Activated T-helper 17 cell treated with anti-CD3 and anti-CD28 coated beads, Interleukin-2, amount 50 U/mL, for 72 hours (primary cell): ENCODE data around the gene TMEM116. TPM values are rescaled to one million over a fixed set of nuclear protein-coding genes. Genes with fewer than 3 reads are reported as not detected.
A peak's percentile ranks its signal among the peaks of the same experiment; 100 is the strongest.
"Not testable (repeated sequence)": the region's sequence is repeated elsewhere in the genome, so short reads cannot be mapped to it uniquely, and the experiment has no call there.

Experiments
- ATAC-seq: fragments of 150-1000 bp; cut with Tn5 transposase; replicated peaks from 2 replicates; pipeline ENCODE4 v1.10.0; 2021; ENCODE audit warnings: mild to moderate bottlenecking, moderate library complexity
- H3K27ac Mint-ChIP-seq: one replicate; pipeline ENCODE4 v1.8.0; 2022; ENCODE audit warnings: mixed read lengths
- H3K27me3 Mint-ChIP-seq: one replicate; pipeline ENCODE4 v1.8.0; 2022; ENCODE audit warnings: mixed read lengths
- H3K36me3 Mint-ChIP-seq: one replicate; pipeline ENCODE4 v1.8.0; 2022; ENCODE audit warnings: low read depth, mild to moderate bottlenecking, mixed read lengths
- H3K4me1 Mint-ChIP-seq: one replicate; pipeline ENCODE4 v1.8.0; 2022; ENCODE audit warnings: mixed read lengths
- H3K4me3 Mint-ChIP-seq: one replicate; pipeline ENCODE4 v1.8.0; 2022; ENCODE audit warnings: mild to moderate bottlenecking, mixed read lengths
- H3K9me3 Mint-ChIP-seq: one replicate; pipeline ENCODE4 v1.8.0; 2022; ENCODE audit warnings: mixed read lengths
- total RNA-seq, 2 donors: library from RNA; stranded (reverse); gene quantifications; one replicate each; pipeline ENCODE4 v1.2.3, GENCODE V29; 2022

TMEM116 gene
- total RNA-seq: 10 to 100 TPM; 13.8 to 16.9 TPM

DNA sequence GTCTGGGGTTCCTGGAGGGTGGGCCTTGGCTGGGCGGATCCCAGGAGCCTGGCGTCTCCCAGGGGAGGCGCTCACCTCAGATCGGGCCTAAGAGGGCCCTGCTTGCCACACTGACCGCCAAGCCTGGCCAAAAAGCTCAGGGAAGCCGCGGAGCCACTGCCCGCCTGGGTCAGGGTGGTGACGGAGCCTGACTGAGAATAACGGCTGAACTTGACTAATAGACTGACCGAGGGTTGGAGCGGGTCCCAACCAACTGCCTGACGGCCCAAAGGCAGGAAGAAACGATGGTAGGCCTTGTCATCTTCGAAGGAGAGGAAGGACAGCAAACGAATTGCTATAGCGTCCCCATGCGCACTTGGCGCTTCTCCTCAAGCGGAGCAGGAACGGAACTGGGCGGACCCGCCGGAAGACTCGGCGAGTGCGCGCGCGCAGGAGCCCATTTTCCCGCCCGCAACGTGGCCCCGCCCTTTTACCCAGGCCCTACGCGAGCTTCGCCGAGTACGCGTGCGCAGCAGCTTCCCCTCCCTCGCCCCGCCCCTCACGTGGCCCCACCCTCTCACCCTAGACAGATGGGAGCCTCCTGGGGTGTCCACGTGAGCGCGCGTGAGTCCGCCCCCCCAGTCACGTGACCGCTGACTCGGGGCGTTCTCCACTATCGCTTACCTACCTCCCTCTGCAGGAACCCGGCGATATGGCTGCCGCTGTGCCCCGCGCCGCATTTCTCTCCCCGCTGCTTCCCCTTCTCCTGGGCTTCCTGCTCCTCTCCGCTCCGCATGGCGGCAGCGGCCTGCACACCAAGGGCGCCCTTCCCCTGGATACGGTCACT, at the start of gene TMEM116, which contains the start of gene ERP29:
Gene TMEM116, minus strand, starts transcription at position 391 of the 826 bp plus-strand sequence. CDS start 7,895 bp downstream, outside the sequence.
Gene ERP29, plus strand, starts transcription at position 652 of the 826 bp plus-strand sequence. Its CDS starts 40 bp downstream, at position 692.
- H3K36me3 Mint-ChIP-seq: peaks cover 52% of the 10 kb centered on the region
- ATAC-seq: peak; percentile 83
- H3K4me3 Mint-ChIP-seq: peak within 1 kb of the TSS; percentile 96
- no peaks in the 10 kb centered on the region for H3K27me3 Mint-ChIP-seq
- peaks cover 39% of the 10 kb centered on the region for H3K4me1 Mint-ChIP-seq
- H3K27ac Mint-ChIP-seq: peak within 1 kb of the TSS; percentile 92
- no peaks in the 10 kb centered on the region for H3K9me3 Mint-ChIP-seq

DNA sequence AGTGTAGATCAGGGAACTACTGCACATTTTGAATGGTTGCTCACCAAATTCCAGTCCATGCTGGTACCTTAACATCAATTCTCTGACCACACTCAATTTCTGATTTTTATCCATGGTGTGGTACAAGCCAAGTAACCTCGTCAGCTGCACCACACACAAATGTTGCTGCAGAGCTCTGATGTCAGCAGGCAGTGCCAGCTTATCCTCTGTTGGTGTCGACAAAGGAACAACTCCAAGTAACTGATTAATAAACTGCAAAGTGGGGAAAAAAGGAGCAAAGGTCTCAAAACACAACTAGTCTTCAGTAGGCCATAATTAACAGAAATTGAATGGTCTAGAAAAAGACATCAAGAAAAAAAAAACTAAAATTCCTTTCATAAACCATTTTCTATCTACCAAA, 48.2 kb upstream of the TMEM116 start:
- ATAC-seq: no peak
- H3K4me1 Mint-ChIP-seq: no peaks in the 10 kb centered on the region
- H3K9me3 Mint-ChIP-seq: no peaks in the 10 kb centered on the region
- no peak overlapping the region for H3K4me3 Mint-ChIP-seq
- peaks cover 99% of the 10 kb centered on the region for H3K36me3 Mint-ChIP-seq
- no peak overlapping the region for H3K27ac Mint-ChIP-seq
- H3K27me3 Mint-ChIP-seq: no peaks in the 10 kb centered on the region

DNA sequence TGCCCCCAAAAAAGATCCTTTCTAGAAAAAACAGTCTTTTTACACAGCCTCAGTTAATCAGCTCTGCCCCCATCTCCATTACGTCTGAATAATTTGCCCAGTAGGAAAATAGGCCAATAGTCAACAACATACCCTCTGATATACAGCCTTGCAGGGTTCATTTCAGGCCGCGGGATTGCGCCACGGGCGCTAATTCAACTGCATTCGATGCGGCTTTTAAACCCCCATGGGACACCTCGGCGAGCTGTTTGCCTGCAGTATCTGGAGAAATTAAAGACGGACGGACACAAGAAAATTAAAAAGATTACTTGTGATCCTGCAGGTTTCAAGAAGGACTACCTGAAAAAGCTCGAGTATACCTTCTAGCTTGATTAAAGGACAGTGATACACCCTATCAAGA, 36.4 kb upstream of the TMEM116 start:
- H3K9me3 Mint-ChIP-seq: no peaks in the 10 kb centered on the region
- ATAC-seq: no peak
- H3K36me3 Mint-ChIP-seq: peaks cover 98% of the 10 kb centered on the region
- H3K27ac Mint-ChIP-seq: no peak overlapping the region
- H3K4me3 Mint-ChIP-seq: no peak overlapping the region
- H3K27me3 Mint-ChIP-seq: no peaks in the 10 kb centered on the region
- no peaks in the 10 kb centered on the region for H3K4me1 Mint-ChIP-seq

DNA sequence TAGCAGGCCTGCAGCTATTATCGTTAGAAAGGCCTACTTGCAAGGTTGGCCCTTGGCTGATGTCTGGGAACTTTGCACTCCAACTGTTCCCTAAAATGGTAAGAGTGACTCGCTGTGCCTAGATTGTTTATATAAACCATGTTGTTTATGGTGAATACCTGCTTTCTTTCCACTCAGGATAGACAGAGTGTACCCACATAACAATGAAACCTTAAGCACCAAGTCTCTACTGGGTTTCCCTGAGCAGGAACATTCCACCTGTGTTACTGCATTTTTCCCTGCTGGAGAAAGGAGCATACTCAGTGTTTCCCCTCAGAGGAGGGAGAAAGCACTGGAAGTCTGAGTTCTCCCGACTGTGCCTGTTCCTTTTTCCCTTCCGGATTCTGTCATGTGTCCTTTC, 33.0 kb upstream of the TMEM116 start:
- H3K27ac Mint-ChIP-seq: no peak overlapping the region
- peaks cover 98% of the 10 kb centered on the region for H3K36me3 Mint-ChIP-seq
- no peak overlapping the region for H3K4me3 Mint-ChIP-seq
- no peaks in the 10 kb centered on the region for H3K27me3 Mint-ChIP-seq
- no peaks in the 10 kb centered on the region for H3K9me3 Mint-ChIP-seq
- no peak for ATAC-seq
- no peaks in the 10 kb centered on the region for H3K4me1 Mint-ChIP-seq

DNA sequence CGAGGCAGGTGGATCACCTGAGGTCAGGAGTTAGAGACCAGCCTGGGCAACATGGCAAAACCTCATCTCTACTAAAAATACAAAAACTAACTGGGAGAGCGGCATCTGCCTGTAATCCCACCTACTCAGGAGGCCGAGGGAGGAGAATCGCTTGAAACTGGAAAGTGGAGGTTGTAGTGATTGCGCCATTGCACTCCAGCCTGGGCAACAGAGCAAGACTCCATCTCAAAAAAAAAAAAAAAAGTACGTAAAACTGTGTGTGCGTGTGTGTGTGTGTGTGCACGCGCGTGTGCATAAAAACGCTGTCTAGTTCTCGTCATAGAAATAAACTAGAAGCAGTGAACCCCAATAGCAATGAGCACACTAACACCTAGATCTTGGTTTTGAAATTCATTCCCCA, 23.6 kb upstream of the TMEM116 start:
- H3K4me3 Mint-ChIP-seq, H3K27me3 Mint-ChIP-seq, ATAC-seq, H3K4me1 Mint-ChIP-seq, H3K9me3 Mint-ChIP-seq: not testable (repeated sequence)
- Mint-ChIP-seq H3K27ac (peak overlapping the region; percentile 58), H3K36me3 (peaks cover 96% of the 10 kb centered on the region)

DNA sequence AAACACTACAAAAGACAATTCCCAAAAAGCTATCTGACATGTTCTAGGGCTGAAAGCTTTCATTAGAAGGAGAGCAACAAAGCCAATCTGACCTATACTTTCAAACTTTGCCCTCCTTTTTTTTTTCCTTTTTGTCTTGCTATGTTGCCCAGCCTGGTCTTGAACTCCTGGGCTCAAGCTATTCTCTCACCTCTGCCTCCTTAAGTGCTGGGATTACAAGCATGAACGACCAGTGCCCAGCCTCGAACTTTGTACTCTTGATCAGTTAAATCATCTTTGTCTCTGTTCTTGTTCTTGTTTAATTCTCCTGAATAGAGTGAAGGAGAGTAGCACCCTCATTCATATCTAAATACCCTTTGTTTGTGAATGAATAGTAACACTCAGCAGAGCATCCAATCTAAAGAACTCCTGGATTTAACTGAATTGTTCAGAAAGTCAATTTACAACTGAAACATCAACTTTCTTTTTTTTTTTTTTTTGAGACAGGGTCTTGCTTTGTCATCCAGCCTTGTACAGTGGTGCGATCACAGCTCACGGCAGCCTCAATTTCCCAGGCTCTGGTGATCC, 22.3 kb upstream of the TMEM116 start:
- Mint-ChIP-seq H3K27me3 (no peaks in the 10 kb centered on the region), H3K27ac (peak overlapping the region; percentile 7), H3K4me3 (no peak overlapping the region), H3K4me1 (no peaks in the 10 kb centered on the region), H3K9me3 (no peaks in the 10 kb centered on the region), H3K36me3 (peaks cover 97% of the 10 kb centered on the region)
- ATAC-seq: no peak

DNA sequence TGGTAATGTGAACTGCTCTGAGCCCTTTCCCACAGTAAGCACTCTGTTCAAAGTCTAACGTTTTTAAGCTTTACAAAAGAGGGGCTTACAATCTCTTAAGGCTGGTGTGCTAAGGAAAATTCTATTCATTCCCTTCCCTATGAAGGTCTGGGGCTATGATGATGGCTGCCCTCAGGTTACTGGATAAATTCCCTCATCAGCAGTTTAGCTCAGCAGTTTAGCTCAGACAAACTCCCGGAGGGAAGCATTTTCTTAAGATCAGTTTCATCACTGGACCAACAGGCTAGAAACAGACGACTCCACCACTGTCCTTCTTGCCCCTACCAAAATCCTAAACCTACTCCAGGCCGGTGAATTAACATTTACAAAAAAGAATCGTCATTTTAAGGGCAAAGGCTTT, 19.3 kb upstream of the TMEM116 start:
- H3K9me3 Mint-ChIP-seq: no peaks in the 10 kb centered on the region
- no peak overlapping the region for H3K4me3 Mint-ChIP-seq
- H3K27ac Mint-ChIP-seq: peak overlapping the region; percentile 47
- peaks cover 97% of the 10 kb centered on the region for H3K36me3 Mint-ChIP-seq
- H3K4me1 Mint-ChIP-seq: peaks cover 4% of the 10 kb centered on the region
- no peaks in the 10 kb centered on the region for H3K27me3 Mint-ChIP-seq
- ATAC-seq: no peak

DNA sequence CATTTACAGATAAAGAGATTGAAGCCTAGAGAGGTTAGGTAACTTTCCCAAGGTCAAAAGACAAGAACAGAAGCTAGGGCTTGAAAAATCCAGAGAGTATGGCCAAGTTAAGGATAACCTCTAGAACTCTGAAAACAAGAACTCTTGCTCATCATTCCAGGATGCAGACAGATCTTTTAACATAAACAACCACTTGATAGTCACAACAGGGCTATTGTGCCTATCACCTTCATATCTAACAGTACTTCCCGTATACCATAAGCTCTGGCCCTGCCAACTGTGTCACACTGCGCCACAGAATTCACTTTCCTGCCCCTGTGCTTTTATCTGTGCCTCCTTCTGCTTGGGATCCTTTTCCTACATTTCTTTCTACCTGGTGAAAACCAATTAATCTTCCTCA, 18.5 kb upstream of the TMEM116 start:
- peak; percentile 35 for ATAC-seq
- H3K4me1 Mint-ChIP-seq: peaks cover 5% of the 10 kb centered on the region
- H3K27me3 Mint-ChIP-seq: no peaks in the 10 kb centered on the region
- H3K36me3 Mint-ChIP-seq: peaks cover 94% of the 10 kb centered on the region
- no peak overlapping the region for H3K4me3 Mint-ChIP-seq
- H3K27ac Mint-ChIP-seq: peak overlapping the region; percentile 70
- no peaks in the 10 kb centered on the region for H3K9me3 Mint-ChIP-seq

DNA sequence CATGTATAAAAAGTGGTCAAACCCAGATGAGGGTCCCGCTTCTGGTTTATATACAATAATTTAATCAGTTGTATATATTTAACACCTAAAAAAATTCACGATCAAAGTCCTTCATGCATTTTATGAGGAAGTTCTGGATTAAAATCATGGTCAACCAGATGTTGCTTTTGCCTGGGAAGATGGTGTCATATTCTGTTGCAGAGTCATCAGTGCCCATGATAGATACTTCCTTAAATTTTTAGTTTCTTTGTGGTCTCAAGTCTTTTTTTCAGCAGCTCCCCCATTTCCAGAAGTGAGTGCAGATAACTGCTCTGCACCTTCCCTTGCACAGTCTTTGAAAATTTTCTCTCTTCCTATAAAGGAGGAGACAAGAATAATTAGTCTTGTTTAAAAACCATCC, 16.3 kb upstream of the TMEM116 start:
- H3K27ac Mint-ChIP-seq: peak overlapping the region; percentile 41
- H3K4me1 Mint-ChIP-seq: peaks cover 11% of the 10 kb centered on the region
- no peaks in the 10 kb centered on the region for H3K27me3 Mint-ChIP-seq
- peaks cover 92% of the 10 kb centered on the region for H3K36me3 Mint-ChIP-seq
- no peak for ATAC-seq
- no peaks in the 10 kb centered on the region for H3K9me3 Mint-ChIP-seq
- H3K4me3 Mint-ChIP-seq: no peak overlapping the region

DNA sequence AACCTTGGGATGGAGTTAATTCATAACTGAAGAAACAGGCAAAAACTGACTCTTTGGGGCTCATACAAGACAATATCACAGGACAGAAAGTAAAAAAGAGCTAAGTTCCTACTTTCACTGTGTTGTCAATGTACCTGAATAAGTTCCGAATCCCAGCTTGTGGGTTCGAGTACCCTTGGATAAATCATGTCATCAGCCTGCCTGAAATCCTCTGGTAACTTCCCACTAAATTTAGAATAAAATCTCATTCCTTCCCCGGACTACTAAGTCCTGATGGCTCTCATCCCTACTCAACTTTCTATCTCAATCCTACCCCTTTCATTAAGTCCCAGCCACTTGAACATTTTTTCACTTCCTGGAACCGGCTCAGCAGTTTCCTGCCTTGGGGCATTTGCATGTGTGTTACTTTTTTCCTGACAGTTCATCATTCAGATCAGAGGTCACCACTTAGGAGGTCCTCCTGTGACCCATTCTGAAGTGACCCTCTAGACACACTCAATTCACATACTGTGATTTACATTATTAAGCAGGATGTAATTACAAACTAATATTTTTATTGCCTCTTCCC, 12.9 kb upstream of the TMEM116 start:
- Mint-ChIP-seq H3K4me1 (peaks cover 11% of the 10 kb centered on the region), H3K36me3 (peaks cover 93% of the 10 kb centered on the region), H3K27ac (peak overlapping the region; percentile 90), H3K4me3 (peak overlapping the region; percentile 19), H3K27me3 (no peaks in the 10 kb centered on the region), H3K9me3 (no peaks in the 10 kb centered on the region)
- no peak for ATAC-seq

DNA sequence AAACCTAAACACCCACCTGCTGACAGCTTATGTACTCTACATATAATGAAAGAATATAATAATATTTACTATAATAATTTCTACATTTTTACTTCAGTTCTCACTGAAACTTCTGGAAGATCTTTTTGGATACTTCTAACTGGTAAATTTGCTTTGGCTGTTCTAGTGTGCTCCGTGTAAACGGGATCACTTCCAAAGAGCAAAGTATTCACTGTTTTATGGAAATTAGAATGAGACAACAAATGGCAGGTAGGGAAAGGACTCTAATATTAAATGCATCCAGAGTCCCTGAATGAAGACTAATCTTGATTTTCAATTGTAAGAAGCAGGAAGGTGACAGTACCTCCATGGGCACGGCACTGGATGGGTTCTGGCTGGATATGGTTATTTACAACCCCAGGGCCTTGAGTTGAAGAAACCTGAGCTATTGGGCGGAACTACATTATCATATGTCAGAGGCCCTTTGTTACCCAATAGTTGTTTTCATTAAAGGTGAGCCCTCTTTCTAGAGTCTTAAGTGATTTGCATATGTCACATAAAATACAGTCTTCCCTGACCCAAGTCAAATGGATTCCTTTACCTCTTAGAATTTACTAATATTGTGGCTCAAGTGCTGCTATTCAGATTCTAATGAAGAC, 10.9 kb upstream of the TMEM116 start:
- no peak for ATAC-seq
- Mint-ChIP-seq H3K4me1 (peaks cover 14% of the 10 kb centered on the region), H3K27ac (no peak overlapping the region), H3K27me3 (no peaks in the 10 kb centered on the region), H3K36me3 (peaks cover 92% of the 10 kb centered on the region), H3K9me3 (no peaks in the 10 kb centered on the region), H3K4me3 (no peak overlapping the region)

DNA sequence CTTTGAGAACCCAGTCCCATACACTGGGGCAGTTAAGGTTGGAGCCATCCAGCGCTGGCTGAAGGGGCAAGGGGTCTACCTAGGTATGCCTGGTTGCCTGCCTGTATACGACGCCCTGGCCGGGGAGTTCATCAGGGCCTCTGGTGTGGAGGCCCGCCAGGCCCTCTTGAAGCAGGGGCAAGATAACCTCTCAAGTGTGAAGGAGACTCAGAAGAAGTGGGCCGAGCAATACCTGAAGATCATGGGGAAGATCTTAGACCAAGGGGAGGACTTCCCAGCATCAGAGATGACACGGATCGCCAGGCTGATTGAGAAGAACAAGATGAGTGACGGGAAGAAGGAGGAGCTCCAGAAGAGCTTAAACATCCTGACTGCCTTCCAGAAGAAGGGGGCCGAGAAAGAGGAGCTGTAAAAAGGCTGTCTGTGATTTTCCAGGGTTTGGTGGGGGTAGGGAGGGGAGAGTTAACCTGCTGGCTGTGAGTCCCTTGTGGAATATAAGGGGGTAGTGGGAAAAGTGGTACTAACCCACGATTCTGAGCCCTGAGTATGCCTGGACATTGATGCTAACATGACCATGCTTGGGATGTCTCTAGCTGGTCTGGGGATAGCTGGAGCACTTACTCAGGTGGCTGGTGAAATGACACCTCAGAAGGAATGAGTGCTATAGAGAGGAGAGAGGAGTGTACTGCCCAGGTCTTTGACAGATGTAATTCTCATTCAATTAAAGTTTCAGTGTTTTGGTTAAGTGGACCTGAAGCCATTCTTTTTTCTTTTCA, 9.5 kb upstream of the TMEM116 start:
- H3K4me3 Mint-ChIP-seq: no peak overlapping the region
- H3K9me3 Mint-ChIP-seq: no peaks in the 10 kb centered on the region
- no peak for ATAC-seq
- peak overlapping the region; percentile 46 for H3K27ac Mint-ChIP-seq
- H3K36me3 Mint-ChIP-seq: peaks cover 92% of the 10 kb centered on the region
- peaks cover 15% of the 10 kb centered on the region for H3K4me1 Mint-ChIP-seq
- H3K27me3 Mint-ChIP-seq: no peaks in the 10 kb centered on the region

DNA sequence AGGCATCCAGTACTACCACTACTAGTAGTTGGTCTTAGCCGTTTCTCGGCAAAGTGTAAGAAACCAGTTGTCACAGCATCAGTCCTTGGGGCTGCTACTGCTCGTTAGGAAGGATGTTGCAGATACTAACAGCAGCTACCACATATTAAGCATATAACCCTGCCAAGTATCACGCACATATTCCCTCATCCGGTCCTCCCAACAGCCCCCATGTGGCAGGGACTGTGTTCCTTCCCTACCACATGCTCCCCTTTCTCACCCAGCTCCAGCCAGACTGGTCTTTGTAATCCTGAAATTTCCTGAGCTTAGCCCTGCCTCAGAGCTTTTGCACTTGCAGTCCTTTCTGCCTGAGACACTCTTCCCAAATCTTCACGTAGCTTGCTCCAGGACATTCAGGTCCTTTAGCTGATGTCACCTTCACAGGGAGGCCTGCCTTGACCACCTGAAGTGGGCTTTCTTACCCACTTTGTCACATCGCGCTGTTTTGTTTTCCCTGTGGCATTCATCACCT, 8.0 kb upstream of the TMEM116 start:
- Mint-ChIP-seq H3K27me3 (no peaks in the 10 kb centered on the region), H3K4me3 (no peak overlapping the region), H3K36me3 (peaks cover 96% of the 10 kb centered on the region), H3K27ac (no peak overlapping the region), H3K9me3 (no peaks in the 10 kb centered on the region), H3K4me1 (peaks cover 18% of the 10 kb centered on the region)
- no peak for ATAC-seq
